HepG2 (cell line): ENCODE results near the gene SLA2. TPM values are rescaled to one million over a fixed set of nuclear protein-coding genes. Genes with fewer than 3 reads are reported as not detected.

Source experiments
- CREM ChIP-seq, 2 experiments: sonication (generic) in 1 of 2; formaldehyde crosslinking in 1 of 2; IDR thresholded peaks; 2 replicates each; pipeline versions ENCODE4 v1.4.0 to v1.6.1; 2016 to 2020; ENCODE audit warnings: antibody characterized with exemption in 1 of 2, mild to moderate bottlenecking in 1 of 2, missing genetic modification reagents in 1 of 2
- E2F2 ChIP-seq: sonication (generic); formaldehyde crosslinking; IDR thresholded peaks from 2 replicates; pipeline ENCODE4 v1.4.0; 2020; ENCODE audit warnings: missing genetic modification reagents, borderline replicate concordance
- EP300 ChIP-seq, 3 experiments: sonication (generic) in 1 of 3; formaldehyde crosslinking in 1 of 3; IDR thresholded peaks; 2 replicates each; pipeline versions ENCODE4 v1.5.1 to v1.6.1; 2011 to 2020; ENCODE audit warnings: low read depth in 2 of 3, low read length in 2 of 3, borderline replicate concordance in 1 of 3, improper control_type of control experiment in 1 of 3, mild to moderate bottlenecking in 1 of 3, missing genetic modification reagents in 1 of 3, moderate library complexity in 1 of 3
- FOXA3 ChIP-seq: IDR thresholded peaks from 2 replicates; pipeline ENCODE4 v1.6.1; 2016; ENCODE audit warnings: missing genetic modification reagents, missing compliant biosample characterization
- FOXK1 ChIP-seq: sonication (generic); formaldehyde crosslinking; IDR thresholded peaks from 2 replicates; pipeline ENCODE4 v1.4.0; 2020; ENCODE audit warnings: low read depth, missing genetic modification reagents, borderline replicate concordance
- GATAD2A ChIP-seq: IDR thresholded peaks from 2 replicates; pipeline ENCODE4 v1.6.1; 2016
- GPBP1L1 ChIP-seq: sonication (generic); formaldehyde crosslinking; IDR thresholded peaks from 2 replicates; pipeline ENCODE4 v1.5.0; 2020; ENCODE audit warnings: mild to moderate bottlenecking, missing genetic modification reagents
- GZF1 ChIP-seq: sonication (generic); formaldehyde crosslinking; IDR thresholded peaks from 2 replicates; pipeline ENCODE4 v1.5.1; 2020; ENCODE audit warnings: mild to moderate bottlenecking, missing genetic modification reagents
- HBP1 ChIP-seq: IDR thresholded peaks from 2 replicates; pipeline ENCODE4 v1.6.1; 2016; ENCODE audit warnings: low read depth, control low read depth
- HNF4G ChIP-seq, 2 experiments: sonication (generic) in 1 of 2; formaldehyde crosslinking in 1 of 2; IDR thresholded peaks; 2 replicates each; pipeline versions ENCODE4 v1.4.0 to v1.6.1; 2011 to 2020; ENCODE audit warnings: borderline replicate concordance in 2 of 2, low read depth in 2 of 2, mild to moderate bottlenecking in 2 of 2, low read length in 1 of 2, missing genetic modification reagents in 1 of 2, moderate library complexity in 1 of 2
- HNRNPL ChIP-seq: fragments of 200-400 bp; formaldehyde crosslinking; IDR thresholded peaks from 2 replicates; pipeline ENCODE4 v1.6.1; 2017; ENCODE audit warnings: mild to moderate bottlenecking, low read depth, low read length
- KLF9 ChIP-seq: IDR thresholded peaks from 2 replicates; pipeline ENCODE4 v1.6.1; 2016; ENCODE audit warnings: low read depth
- KMT2A ChIP-seq: sonication (generic); formaldehyde crosslinking; IDR thresholded peaks from 2 replicates; pipeline ENCODE4 v1.4.0; 2020; ENCODE audit warnings: missing genetic modification reagents
- MAFG ChIP-seq: sonication (generic); formaldehyde crosslinking; IDR thresholded peaks from 2 replicates; pipeline ENCODE4 v1.5.1; 2020; ENCODE audit warnings: mild to moderate bottlenecking, missing genetic modification reagents
- NKX3-1 ChIP-seq: sonication (generic); formaldehyde crosslinking; IDR thresholded peaks from 2 replicates; pipeline ENCODE4 v1.5.0; 2020; ENCODE audit warnings: missing genetic modification reagents
- NR2C2 ChIP-seq: sonication (generic); formaldehyde crosslinking; IDR thresholded peaks from 2 replicates; pipeline ENCODE4 v1.4.0; 2020; ENCODE audit warnings: missing genetic modification reagents, mild to moderate bottlenecking, moderate library complexity, borderline replicate concordance
- NR2F6 ChIP-seq, 2 experiments: IDR thresholded peaks; 2 replicates each; pipeline ENCODE4 v1.6.1; 2016; ENCODE audit warnings: antibody characterized with exemption in 1 of 2, mild to moderate bottlenecking in 1 of 2
- THAP11 ChIP-seq: IDR thresholded peaks from 2 replicates; pipeline ENCODE4 v1.6.1; 2016; ENCODE audit warnings: missing biosample characterization, missing genetic modification reagents
- TSC22D2 ChIP-seq: sonication (generic); formaldehyde crosslinking; IDR thresholded peaks from 2 replicates; pipeline ENCODE4 v1.5.1; 2020; ENCODE audit warnings: missing genetic modification reagents, mild to moderate bottlenecking, borderline replicate concordance
- ZNF232 ChIP-seq: sonication (generic); formaldehyde crosslinking; IDR thresholded peaks from 2 replicates; pipeline ENCODE4 v1.4.0; 2020; ENCODE audit warnings: missing genetic modification reagents, borderline replicate concordance
- ZNF275 ChIP-seq: sonication (generic); formaldehyde crosslinking; IDR thresholded peaks from 2 replicates; pipeline ENCODE4 v1.8.0; 2022; ENCODE audit warnings: missing genetic modification reagents, mild to moderate bottlenecking, inconsistent platforms, borderline replicate concordance
- ZNF34 ChIP-seq: sonication (generic); formaldehyde crosslinking; IDR thresholded peaks from 2 replicates; pipeline ENCODE4 v1.4.0; 2020; ENCODE audit warnings: mild to moderate bottlenecking, missing genetic modification reagents, borderline replicate concordance
- ZNF350 ChIP-seq: sonication (generic); formaldehyde crosslinking; IDR thresholded peaks from 2 replicates; pipeline ENCODE4 v1.4.0; 2020; ENCODE audit warnings: mild to moderate bottlenecking, low read depth, missing genetic modification reagents, borderline replicate concordance
- ZNF431 ChIP-seq: sonication (generic); formaldehyde crosslinking; IDR thresholded peaks from 2 replicates; pipeline ENCODE4 v1.9.0; 2022; ENCODE audit warnings: missing genetic modification reagents, low read depth, mild to moderate bottlenecking, borderline replicate concordance
- ZNF446 ChIP-seq: sonication (generic); formaldehyde crosslinking; IDR thresholded peaks from 2 replicates; pipeline ENCODE4 v1.5.0; 2020; ENCODE audit warnings: mild to moderate bottlenecking, missing genetic modification reagents
- polyA plus RNA-seq, 8 experiments: library from polyadenylated mRNA; depleted of rRNA in 3 of 8; stranded (reverse) in 7 of 8; unstranded in 1 of 8; fragments of >200 nt; fragmentation: Illumina TruSeq in 4 of 8; extraction: Trizol in 4 of 8; gene quantifications; 2 replicates each; pipeline versions ENCODE4 v1.2.1 to v1.2.3, GENCODE V29; 2011 to 2016; ENCODE audit warnings: low read depth in 4 of 8, missing spikeins in 1 of 8, mixed read lengths in 1 of 8; ENCODE audit not compliant: insufficient read depth in 1 of 8
- total RNA-seq, 5 experiments: library from RNA; depleted of rRNA; stranded (reverse); fragments of >200 nt; fragmentation: Illumina TruSeq; extraction: Trizol; gene quantifications; 2 replicates each; pipeline ENCODE4 v1.2.3, GENCODE V29; 2016; ENCODE audit warnings: low read depth in 1 of 5

The SLA2 gene
- total and polyA plus RNA-seq, 2 of the 13 experiments (the other 11 are each of a cell fraction or from before 2014, with no cell fraction given), result 1.6 to 3.6 TPM

GRCh38 chr20:36623444-36623843, 22.6 kb downstream of the SLA2 start (continued):
- TF ChIP-seq HNF4G (IDR thresholded peaks at IDR 0.05; ENCODE audit: borderline replicate concordance, low read depth, low read length) (peak; percentile 87), HNF4G (CRISPR knock-in tag; IDR thresholded peaks at IDR 0.05; ENCODE audit: borderline replicate concordance, low read depth) (no peak; the same call in 1 of the 2 replicates), THAP11 (CRISPR knock-in tag) (peak; percentile 19; the same call in 1 of the 2 replicates), CREM (IDR thresholded peaks at IDR 0.05) (peak; percentile 59; the same call in 1 of the 2 replicates), CREM (CRISPR knock-in tag; IDR thresholded peaks at IDR 0.05) (no peak), NR2C2 (peak; percentile 55; the same call in 1 of the 2 replicates), KLF9 (CRISPR knock-in tag) (no peak), ZNF431 (no peak), NKX3-1 (no peak), ZNF350 (CRISPR knock-in tag) (0 out of 2 replicates have a peak, but pooled peaks have one; percentile 25), E2F2 (CRISPR knock-in tag) (no peak), ZNF34 (CRISPR knock-in tag) (no peak), TSC22D2 (no peak), ZNF275 (no peak), HNRNPL (no peak), GZF1 (CRISPR knock-in tag) (0 out of 2 replicates have a peak, but pooled peaks have one; percentile 3), MAFG (CRISPR knock-in tag) (no peak), GPBP1L1 (CRISPR knock-in tag) (no peak), FOXA3 (CRISPR knock-in tag) (peak; percentile 78; the same call in 1 of the 2 replicates), HBP1 (CRISPR knock-in tag) (no peak), FOXK1 (no peak), ZNF232 (CRISPR knock-in tag) (peak; percentile 56; the same call in 1 of the 2 replicates), ZNF446 (no peak), EP300 (IDR thresholded peaks at IDR 0.05; ENCODE audit: low read depth in 2 of 2, low read length in 2 of 2) (peak in 1 of 2 experiments; percentile 53; a peak in 1 of 4 replicates), EP300 (CRISPR knock-in tag; IDR thresholded peaks at IDR 0.05; ENCODE audit: borderline replicate concordance) (no peak), GATAD2A (peak; percentile 84), KMT2A (CRISPR knock-in tag) (no peak), NR2F6 (IDR thresholded peaks at IDR 0.05) (peak; percentile 97), NR2F6 (CRISPR knock-in tag; IDR thresholded peaks at IDR 0.05) (peak; percentile 86)
